HG03064 (cell line): Measurements from ENCODE around the gene OSBPL6.

Source experiments
- ATAC-seq: cut with Tn5 transposase; IDR thresholded peaks from one replicate; pipeline ENCODE4 v1.9.1; 2021; ENCODE audit warnings: low read depth; ENCODE audit not compliant: unreplicated experiment

OSBPL6 gene

DNA sequence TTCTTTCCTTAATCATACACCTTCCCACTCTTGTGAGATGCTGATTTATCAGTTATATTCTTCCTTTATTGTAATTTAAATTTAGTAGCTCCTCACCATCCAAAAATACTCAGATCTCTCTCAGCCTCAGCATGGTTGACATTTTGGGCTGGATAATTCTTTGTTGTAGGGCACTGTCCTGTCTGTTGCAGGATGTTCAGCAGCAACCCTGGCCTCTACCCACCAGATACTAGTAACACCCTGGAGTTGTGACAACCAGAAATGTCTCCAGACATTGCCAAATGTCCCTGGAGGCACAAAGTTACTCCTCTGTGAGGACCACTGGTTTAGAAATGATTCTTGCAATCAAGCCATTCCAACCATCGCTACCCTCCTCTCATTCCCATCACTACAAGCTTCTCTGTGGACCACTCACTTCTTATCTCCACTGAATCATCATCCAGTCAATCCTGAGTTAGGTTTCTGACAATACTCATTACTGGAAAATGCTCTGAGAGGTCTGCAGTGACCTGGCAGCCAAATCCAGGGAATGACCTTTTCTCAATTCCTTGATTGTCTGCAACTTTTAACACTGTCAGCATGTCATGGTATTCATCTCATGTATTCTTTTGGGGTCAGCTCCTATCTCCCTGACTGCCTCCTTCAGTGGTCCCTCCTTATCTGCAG, 43.3 kb downstream of the OSBPL6 start:
- no peak for ATAC-seq

DNA sequence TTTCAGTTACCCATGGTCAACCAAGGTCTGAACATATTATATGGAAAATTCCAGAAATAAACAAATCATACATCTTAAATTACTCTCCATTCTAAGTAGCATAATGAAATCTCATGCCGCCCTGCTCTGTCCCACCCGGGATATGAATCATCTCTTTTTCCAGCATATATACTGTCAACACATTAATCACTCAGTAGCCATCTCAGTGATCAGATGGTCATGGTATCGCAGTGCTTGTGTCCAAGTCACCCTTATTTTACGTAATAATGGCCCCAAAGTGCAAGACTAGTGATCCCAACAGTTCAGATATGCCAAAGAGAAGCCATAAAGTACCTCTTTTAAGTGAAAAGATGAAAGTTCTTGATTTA, 43.8 kb downstream of the OSBPL6 start:
- ATAC-seq, result no peak

DNA sequence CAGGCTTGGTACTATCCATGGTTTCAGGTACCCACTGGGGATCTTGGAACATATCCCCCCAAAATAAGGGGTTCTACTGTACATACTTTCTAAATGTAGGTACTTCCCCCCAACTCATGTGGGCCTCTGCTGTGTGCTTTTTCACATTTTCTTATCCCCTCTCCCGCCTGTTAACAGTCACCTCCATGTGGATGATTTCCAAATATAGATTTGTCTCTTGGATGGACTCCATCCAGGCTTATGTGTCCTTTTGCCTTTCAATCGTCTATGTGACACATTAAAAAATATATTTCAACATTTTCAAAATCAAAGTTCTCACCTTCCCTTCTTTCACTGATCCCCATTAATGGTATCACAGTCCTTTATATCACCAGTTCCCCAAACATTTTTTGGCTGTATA, 44.4 kb downstream of the OSBPL6 start:
- no peak for ATAC-seq

DNA sequence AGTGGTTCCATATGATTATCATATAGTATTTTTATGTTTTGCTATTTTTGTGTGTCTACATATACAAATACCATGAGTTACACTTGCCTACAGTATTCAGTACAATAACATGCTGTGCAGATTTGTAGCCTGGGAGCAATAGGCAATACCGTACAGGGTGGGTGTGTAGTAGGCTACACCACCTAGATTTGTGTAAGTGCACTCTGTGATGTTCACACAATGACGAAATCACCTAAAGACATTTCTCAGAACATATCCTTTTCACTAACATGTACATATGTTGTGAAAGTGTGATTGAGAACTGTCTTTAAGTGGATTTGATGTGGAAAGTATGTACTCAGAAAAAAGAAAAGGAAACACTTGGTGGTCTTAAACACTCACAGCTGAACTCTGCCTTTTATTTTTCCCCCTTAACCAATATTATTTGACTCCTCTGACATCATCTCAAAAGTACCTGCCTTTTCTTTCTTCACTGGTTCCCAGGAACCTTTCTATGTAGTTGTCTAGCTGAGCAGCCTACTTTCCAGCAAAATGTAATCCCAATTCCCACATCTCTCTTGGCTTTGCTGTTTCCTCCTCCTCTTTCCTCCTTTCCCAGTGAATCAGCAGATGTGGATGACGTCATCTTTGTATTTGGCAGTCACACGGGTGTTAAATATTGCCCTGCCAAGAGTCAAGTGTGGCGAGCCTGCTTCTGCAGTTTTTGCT, 47.7 kb downstream of the OSBPL6 start:
- no peak for ATAC-seq

DNA sequence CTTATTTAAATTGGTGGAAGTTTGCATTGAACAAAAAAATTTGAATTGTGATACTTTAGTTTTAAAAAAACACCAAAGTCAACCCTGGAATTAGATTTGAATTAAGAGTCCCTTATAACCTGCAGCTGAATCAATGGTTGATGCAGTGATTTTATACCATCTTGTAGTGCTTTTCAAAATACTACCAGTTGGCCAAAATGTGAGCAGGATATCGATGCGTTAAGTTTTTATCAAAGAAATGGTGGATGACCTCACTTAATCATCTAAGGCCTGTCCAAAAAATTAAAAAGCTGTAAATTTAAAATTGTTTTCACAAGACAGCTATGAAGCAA, 48.2 kb downstream of the OSBPL6 start:
- no peak for ATAC-seq

DNA sequence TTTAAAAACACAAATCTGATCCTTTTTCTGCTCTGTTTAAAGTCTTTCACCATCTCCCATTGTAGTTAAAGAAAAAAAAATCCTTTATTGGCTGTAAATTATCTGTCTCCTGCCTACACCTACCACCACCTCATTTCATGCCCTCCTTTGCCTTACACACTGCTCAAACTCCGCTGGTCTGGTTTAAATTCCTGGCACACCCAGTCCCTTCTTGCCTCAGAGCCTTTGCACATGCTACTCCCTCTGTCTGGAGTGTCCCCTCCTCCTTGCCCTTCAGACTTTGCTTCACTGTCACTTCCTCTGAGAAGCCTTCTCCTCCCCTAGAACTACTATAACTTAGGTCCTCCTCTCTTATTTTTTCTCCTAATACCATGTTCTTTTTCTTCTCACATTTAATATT, 49.6 kb downstream of the OSBPL6 start:
- ATAC-seq, result no peak

DNA sequence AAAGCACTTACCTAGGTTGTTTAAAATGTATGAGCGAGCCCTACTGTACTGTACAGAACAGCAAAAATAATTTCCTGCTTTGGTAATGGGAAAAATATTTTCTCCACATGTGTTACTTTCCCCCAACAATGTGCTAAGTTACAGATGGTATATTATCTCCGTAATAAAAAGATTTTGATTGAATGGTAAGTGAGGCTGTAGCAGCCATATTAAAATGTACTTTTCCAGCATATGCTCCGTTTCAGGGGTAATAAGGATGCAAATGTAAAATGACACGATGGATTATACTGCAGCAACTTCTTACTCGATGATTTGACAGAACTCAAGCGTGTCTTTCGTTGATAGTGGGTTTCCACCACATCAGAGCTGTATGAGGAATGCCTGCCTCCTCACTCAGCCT, 50.5 kb downstream of the OSBPL6 start:
- ATAC-seq, result no peak

DNA sequence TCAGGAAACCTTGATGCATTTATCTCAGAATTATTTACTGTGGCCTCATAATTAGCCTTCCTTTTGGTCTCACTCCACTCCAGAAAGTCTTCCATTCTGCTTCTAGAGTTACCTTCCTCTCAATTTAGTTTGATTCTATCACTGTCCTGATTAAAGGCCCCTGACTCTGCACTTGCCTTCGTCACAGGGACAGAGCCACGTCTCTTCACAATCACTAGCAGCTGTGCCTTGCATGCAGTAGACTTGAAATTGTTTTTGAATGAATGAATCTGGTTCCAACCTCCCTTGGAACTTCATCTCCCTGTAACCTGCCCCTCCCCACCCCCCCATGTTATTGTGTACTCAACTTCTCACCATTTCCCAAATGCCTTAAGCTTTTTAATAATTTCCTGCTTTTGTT, 52.4 kb downstream of the OSBPL6 start:
- no peak for ATAC-seq

DNA sequence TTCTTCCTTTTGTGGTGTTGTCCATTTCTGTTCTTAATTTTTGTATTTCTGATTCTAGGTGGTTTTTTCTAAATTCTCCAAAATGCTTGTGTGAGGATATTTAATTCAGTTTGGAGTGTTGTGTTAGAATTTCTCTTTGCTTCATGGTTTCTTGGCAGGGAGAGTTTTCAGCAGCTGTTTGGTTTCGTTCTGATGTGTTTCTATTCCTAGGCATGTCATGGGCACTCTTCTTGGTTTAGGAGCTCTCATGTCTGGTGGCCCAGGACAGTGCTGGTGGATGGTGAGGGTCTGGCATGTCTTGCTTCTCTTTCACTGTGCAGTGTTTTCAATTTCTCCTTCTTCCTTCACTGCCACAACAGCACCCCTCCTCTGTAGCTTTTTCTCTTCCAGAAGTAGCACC, 52.9 kb downstream of the OSBPL6 start:
- ATAC-seq, result no peak

DNA sequence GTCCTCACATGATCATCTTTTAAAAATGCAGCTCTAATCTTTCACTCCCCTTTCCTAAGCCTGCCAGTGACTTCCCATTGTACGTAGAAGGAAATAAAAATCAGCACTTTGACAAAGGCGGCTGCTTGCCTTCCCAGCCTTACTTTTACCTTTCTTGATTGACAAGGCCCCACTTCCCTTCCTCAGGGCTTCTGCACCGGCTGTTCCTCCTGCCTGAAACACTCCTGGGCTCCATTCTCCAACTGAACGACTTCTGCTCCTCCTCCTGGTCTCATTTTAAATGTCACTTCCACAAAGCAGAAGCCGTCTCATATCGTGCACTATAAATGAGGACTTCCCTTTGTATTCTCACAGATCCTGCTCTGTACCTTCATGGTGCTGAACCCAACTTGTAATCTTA, 56.1 kb downstream of the OSBPL6 start:
- ATAC-seq, result no peak

DNA sequence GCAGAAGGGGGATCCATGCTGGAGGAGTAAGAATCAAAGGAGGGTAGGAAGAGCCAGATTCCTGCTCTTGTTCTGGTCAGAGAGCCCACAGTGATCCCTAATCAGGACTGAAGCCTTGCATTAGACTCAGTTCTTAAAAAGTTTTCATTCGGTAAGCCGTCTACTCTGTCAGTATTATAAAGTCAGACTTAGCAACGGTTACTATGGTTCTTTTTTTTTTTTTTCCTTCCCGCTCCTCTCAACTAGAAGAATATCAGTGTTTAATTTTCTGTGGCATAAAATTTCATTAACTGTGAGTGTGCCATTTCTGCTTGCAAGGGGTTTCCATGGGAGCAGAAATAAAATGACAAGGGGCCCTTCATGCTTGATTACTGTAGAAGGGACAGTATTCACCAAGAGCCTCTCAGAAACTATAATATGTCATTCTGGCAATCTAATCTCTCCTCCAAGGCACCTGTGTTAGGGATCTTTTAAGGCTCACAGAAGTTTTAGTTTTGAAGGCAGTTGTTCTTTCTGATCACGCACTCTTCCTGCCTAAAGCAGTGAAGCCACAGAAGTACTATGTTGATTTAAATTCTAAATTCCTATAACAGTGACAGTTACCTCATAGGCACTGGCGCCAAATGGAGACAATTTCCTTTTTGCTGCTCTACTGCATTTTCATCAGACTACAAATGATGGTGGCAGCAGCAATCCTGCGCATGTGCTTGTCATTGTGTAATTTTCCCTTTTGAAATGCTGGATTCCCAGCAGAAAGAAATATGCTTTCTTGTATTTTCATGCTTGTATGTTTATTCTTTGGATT, 57.0 kb downstream of the OSBPL6 start:
- no peak for ATAC-seq

DNA sequence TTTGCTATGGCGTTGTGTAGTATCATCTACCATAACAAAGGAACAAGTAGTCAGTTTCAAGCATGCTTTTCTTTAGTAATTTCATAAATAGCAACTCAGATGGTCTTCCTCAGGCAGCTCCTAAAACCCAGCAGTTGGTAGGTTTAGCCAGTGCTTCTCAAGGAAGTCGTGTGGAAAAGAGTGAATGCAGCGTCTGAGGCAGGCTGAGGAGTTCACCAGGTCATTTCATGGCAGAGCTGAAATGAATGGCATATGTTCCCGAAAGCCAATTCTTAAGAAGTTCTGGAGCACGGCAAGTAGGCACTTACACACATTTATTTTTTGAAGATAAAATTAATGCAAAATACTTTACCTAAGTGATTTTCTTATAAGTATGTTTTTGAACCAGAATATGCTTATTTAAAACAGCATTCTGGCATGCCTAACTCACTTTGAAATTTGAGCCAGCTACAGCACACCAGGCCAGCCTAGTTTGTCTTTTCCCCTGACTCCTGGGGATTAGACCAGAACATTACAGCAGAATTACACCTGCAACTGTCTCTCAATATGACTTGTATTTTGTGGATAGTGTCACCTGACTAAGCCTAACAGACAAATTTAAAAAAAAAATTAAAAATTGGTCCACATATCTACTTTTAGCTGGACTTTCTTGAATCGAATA, 62.2 kb downstream of the OSBPL6 start:
- ATAC-seq, result no peak

DNA sequence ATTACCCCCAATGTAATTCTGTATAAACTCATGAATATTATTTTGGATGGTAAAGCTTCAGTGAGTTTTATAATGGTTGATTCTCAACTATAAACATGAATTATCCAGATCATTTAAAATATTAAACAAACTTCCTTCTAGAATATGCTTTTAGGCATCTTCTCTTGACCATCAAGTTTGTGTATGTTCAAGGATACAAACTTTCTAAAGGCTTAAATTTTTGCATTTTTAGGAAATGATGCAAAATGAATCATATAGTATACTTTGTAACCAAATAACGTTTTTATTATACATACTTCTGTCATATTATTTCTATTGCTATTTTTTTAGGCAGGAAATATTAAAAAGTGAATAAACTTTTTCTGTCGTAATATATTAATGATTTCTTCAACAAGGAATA, 62.8 kb downstream of the OSBPL6 start:
- ATAC-seq, result no peak

DNA sequence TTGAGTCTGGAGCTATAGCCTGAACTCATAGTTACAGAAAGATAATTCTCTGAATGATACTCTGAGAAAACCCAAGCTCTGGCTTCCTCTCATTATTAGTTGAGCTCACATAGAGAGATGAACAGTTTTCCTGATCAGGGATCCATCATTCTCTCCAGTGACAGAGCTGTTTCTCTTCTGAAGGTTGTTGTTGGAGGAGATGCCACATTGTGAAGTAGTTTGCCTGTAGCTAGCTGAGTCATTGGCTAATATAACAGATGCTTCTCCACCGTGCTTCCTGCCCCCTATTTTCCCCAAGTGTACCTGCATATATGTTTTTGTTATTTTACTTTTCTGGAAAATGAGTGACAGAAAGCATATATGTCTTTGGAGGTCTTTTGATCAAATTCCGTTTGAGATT, 64.6 kb downstream of the OSBPL6 start:
- no peak for ATAC-seq

DNA sequence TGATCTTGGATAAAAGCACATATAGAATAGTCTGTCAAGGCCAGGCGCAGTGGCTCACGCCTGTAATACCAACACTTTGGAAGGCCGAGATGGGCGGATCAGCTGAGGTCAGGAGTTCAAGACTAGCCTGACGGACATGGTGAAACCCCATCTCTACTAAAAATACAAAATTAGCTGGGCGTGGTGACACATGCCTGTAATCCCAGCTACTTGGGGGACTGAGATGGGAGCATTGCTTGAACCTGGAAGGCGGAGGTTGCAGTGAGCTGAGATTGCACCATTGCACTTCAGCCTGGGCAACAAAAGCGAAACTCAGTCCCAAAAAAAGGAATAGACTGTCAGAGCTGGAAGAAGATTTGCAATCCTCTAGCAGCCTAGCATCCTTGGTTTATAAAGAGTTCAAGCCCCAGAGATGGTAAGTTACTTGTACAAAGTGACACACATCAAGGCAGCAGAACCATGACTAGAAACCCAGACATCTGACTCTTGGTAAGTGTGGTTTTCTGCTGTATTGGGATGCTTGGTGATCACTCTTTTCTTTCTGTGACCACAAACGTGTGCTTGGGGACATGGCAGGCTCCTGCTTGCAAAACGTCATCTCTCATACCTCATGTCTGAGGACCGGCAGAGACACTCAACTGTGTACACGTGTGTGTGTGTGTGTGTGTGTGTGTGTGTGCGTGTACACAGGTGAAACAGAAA, 69.0 kb downstream of the OSBPL6 start:
- no peak for ATAC-seq

DNA sequence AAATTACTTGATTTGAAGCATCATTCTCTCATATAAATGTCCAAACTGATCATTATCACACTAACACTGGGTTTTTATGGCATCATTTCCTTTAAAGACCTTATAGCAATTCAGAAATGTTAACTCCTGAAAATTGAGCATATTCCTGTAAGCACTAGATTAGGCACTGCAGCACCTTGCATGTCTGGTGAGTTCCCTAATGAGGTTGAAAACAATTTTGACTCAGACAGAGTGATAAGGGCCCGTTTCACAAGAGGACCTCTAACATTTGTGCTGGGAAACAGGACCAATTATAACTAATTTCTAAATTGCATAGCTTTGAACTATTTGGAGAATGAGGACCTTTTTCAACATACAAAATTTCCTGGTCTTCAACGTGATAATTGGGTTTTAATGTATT, 69.9 kb downstream of the OSBPL6 start:
- no peak for ATAC-seq

DNA sequence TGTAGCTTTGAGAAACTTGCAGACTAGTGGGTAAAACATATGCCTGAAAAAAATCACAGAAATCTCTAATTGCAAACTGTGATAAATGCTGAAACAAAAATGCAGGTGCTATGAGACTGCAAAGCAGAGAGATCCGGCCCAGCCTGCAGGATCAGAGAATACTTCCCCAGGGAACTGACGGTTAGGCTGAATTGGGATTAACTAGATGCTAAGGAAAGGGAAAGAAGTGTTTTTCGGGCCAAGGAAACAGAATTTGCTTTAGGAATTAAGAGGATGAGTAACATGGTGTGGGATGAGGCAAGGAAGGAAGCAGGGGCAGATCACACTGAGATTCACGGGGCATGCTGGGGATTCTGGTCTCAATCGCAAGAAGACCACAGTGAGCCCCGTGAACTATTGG, 71.5 kb downstream of the OSBPL6 start:
- ATAC-seq, result no peak

DNA sequence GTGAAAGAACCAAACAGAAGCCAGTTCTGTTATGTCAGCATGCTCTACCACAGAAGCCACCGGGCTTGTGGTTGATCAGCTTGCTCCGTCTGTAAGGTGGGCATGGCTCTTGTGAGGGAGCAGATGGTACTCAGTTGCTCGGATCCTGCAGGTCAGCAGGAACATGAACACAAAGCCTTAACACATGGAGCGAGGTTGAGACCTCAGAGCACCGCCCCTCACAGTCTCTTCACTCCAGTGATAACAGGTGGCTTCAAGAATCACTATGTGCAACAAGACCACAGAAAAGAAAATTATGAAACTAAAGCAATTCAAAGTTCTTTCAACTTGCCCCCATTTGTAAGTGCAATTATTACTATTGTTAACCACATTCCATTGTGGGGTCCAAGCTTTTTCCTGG, 72.1 kb downstream of the OSBPL6 start:
- ATAC-seq, result no peak

DNA sequence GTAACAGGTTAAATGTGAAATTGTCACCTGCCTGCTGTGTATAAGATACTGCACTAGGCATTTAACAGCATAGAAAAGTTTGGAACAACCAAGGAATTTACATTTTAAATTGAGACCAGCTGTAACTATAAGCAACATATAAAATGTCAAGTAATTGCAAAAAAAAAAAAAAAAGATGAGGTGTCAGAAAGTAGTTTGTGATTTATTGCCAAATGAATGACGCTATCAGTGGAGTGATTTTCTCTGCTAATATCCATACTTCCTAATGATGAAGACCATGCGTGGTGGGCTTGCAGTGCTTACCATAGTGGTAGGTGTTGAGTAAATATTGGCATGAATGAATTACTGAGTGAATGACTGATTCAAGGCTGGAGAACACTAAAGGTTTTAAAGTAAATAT, 73.3 kb downstream of the OSBPL6 start:
- ATAC-seq, result no peak

DNA sequence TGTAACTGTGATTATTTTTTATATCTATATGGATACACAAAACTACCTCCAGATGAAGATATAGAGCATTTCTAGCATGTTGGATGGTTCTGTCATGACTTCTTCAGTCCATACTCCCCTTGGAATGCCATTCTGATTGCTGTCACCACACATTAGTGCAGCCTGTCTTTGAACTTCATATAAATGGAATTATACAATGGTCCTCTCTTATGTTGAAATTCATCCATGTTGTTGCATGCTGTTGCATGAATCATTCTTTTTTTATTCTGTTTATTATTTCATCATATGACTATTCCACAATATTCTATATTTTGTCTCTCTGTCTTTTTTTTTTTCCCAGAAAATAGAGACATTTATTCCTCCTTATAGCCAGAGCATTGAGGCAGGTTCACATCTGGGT, 74.1 kb downstream of the OSBPL6 start:
- ATAC-seq, result no peak
